CD4-positive, alpha-beta T cell treated with Interleukin-15 for 4 hours (primary cell): ENCODE measurements around the gene SEC14L5.
"Not testable (repeated sequence)": the region's sequence is repeated elsewhere in the genome, so short reads cannot be mapped to it uniquely, and the experiment has no call there.

Experiments
- DNase-seq: peaks from one replicate; pipeline ENCODE4 v3.0.0-alpha.2; 2020; ENCODE audit warnings: low spot score

Gene SEC14L5

DNA sequence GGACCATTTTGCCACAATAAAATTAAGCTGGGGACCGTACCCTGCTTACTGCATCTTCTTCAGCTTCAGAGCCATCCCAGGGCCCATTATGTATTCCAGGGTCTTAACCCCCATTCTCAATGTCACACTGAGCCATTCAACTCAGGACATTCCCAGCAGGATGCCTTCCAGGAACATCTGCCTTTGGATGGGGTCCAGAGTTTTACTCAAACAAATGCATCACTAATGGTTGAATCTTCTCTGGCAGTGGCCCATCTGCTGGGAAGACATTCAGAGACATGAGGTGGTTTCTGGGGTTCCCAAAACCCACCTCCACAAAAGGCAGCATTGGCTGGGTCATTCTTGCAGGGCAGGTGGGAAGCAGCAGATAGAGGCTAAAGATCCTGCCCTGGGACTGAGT lies 3.4 kb upstream of the SEC14L5 start:
- no peak for DNase-seq

DNA sequence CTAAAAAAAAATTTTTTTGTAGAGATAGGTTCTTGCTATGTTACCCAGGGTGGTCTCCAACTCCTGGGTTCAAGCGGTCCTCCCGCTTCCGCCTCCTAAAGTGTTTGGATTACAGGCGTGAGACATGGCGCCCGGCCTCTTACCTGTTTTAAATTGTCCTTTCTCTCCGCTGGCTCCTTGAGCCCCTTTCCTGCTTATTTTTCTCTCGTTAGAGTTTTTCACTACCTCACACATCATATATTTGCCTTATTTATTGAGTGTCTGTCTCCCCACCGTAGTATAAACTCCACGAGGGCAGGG lies 760 bp upstream of the SEC14L5 start:
- DNase-seq, result no peak

DNA sequence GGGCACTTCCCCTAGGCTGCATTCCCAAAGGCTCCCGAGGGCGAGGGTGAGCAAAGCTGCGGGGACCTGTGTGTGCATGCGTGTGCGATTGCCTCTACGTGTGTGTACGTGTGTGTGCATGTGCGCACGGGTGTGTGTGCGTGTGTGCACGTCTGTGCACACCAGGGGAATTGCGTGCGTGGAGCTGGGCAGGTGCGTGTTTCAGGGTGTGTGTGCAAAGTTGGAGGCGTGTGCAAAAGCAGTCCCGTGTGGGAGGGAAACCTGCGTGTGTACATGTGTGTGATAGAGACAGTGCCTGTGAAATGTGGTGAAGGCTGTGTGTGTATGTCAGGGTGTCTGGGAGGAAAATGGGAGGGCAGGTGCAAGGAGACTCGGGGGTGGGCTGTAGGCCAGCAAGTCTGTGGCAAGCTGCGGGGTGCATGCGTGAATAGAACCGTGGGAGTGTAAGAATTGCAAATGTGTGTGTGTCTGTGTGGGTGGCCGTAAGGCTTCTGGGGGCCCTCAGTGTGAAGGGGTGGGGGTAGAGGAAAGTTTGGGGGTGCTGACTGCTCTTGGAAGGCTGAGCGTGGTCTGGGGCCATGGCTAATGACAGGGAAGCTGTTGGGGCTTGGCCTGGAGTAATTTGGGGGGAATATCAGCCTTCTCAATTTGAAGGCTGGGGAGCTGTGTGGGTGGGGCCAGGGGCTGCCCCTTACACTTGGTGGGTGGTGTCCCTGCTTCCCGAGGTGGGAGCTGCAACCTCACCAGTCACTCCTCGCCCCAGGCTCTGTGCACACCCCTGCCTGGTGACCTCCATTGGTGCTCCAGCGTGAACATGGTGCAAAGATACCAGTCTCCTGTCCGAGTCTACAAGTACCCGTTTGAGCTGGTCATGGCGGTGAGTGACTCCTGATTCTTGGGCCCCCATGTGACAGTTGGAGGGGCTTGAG lies 644 bp downstream of the SEC14L5 start:
- no peak for DNase-seq

DNA sequence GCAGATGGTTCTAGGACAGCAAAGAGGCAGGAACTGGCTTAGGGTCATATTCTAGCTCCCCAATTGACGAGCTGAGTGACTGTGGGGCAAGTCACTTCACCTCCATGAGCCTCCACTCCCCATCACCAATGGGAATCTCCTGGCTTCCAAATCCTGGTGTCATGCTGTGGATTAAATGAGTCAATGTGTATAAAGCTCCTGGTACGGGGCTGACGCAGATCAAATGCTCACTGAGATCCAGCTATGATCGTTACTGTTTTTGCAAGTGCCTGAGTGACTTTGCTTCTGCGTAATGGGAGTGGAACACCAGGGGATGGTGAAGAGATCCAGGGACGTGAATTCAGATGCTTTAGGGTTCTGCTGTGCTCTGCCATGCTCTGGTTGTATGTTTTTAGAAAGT lies 2.4 kb downstream of the SEC14L5 start:
- no peak for DNase-seq

DNA sequence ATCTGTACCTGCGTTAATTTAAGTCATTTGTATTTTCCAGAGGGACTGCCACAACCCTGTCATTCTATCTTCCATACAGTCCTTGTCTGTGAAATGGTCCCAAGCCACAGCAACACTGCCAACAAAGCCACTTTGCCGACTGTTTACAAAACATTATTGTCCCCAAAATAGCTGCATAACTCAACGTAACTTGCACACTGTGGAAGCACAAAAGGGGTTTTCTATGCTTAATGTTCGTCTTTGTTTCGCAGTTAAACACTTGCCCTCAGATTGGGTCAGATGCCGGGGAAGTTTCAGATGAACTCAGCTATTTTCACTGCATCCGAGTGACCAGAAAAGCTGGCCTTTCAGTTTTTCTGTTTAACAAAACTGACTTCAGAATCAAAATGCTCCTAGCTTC lies 4.6 kb downstream of the SEC14L5 start:
- DNase-seq, result no peak

DNA sequence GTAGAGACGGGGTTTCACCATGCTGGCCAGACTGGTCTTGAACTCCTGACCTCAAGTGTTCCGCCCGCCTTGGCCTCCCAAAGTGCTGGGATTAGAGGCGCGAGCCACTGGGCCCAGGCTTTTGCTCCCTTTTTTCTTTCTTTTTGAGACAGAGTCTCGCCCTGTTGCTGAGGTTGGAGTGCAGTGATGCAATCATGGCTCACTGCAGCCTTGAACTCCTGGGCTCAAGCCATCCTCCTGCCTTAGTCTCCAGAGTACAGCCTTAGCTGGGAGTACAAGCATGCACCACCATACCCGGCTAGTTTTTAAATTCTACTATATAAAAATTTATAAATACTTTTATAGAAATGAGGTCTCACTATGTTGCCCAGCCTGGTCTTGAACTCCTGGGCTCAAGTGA lies 5.4 kb downstream of the SEC14L5 start:
- DNase-seq, result not testable (repeated sequence)

DNA sequence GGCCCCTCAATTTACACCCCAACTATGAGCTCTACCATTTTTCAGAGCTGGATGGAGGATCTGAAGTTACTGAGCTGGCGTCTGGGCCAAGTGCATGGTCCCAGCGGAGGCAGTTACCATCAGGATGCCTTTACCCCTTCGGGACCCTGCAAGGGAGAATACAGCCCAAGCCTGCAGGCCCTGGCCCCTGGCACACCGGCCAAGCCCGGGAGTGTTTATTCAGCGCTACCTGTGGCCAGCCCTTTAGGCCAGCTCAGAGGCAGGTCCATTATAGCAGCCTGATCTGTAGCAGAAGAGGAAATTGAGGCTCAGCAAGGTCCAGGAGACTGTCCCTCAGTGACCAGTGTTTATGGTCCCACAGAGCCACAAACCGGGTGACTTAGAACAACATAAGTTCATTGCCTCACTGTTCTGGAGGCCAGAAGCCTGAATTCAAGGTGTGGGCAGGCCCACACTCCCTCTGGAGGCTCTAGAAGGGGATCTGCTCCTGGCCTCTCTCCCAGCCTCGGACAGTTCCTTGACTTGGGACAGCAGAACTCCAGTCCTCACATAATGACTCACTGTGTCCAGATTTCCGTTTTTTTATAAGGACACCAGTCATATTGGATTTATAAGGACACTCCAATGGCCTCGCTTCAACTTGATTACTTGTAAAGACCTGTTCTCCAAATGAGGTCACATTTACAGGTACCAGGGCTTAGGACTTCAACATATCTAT lies 8.8 kb downstream of the SEC14L5 start:
- no peak for DNase-seq

DNA sequence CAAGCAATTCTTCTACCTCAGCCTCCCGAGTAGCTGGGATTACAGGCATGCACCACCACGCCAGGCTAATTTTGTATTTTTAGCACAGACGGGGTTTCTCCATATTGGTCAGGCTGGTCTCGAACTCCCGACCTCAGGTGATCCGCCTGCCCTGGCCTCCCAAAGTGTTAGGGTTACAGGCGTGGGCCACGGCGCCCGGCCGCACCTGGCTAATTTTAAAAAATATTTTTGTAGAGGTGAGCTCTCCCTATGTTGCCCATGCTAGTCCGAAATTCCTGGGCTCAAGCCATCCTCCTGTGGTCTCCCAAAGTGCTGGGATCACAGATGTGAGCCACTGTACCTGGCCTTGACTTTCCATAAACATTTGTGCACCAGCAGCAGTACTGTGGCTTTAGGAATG lies 10.1 kb downstream of the SEC14L5 start:
- DNase-seq, result not testable (repeated sequence)

DNA sequence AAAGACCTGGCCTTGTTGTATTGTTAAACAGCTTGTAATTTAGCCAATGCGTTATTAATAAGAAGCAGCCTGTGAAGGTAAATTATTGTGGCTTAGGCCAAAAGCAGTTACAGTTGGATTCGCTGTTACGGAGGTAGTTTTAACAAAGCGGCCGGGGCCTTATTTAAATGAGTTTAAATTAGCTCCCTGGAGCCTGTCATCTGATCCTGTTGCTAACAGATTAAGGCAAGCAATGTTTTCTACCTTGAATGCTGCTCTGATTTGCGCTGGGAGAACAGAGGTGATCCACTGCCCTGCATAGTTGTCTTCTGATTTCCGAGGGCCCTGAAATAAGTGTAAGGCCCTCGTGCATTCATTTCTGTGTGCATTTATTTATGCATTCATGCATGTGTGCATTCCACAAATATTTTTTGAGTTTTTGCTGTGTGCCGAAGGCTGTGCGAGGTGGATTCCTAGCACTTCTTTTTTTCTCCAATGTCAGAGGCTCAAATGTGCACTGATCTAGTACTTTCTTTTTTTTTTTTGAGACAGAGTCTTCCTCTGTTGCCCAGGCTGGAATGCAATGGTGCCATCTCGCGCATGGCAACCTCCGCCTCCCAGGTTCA lies 10.9 kb downstream of the SEC14L5 start:
- DNase-seq, result no peak

DNA sequence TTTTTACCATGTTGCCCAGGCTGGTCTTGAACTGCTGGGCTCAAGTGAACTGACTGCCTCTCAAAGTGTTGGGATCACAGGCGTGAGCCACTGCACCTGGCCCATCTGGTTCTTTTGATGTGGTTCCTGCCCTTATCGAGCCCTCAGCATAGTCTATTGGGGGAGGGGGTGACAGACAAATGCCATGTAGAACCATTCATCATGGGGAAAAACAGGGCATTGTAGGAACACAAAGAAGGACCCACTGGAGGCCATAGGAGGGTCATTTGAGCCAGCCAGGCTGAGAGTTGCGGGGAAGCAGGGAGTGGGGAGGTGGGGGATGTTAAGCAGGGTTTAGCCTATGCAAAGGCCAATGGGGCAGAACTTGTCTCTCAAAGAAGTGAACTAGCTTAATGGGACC lies 11.9 kb downstream of the SEC14L5 start:
- no peak for DNase-seq

DNA sequence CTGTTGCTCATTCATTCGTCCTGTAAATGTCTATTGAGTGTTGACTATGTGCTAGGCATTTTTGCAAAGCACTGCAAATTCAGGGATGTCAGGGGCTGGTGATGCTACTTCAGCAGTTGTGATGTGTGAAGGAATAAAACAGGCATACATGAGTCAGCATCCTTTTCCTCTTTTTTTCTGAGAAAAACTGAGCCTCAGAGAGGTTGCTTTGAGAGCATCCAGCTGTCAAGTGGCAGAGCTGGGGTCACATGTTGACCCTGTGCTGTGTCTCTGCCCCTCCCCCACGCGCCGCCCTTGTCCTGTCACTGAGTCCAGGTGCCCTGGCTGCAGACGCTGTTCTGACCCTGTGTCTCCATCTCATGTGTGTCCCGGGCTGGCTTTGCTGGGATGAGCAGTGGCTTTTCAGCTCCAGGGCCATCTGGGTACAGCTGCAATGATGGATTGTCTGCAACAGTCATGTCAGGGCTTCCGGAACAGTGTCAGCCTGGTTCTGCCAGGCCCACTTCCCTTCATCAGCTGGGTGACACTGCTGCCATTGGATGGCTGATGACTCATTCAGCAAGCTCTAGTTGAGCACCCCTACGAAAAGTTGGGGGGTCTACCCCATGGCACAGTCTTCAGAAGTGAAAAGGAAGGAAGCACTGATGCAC lies 14.9 kb downstream of the SEC14L5 start:
- DNase-seq, result no peak

DNA sequence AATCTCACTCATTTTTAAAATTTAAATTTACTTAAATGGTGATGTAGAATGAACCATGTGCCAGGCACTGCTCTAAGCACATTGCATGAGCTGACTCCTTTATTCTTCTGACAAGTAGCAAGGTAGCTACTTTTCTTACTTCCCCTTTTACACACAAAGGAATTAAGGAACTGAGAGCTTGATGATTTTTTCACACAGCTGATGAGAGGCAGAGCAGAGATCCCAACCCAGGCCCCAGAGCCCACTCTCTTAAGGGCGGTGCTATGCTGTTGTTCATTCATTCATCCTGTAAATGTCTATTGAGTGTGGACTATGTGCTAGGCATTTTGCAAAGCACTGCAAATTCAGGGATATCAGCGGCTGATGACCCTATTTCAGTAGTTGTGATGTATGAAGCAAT lies 17.9 kb downstream of the SEC14L5 start:
- no peak for DNase-seq

DNA sequence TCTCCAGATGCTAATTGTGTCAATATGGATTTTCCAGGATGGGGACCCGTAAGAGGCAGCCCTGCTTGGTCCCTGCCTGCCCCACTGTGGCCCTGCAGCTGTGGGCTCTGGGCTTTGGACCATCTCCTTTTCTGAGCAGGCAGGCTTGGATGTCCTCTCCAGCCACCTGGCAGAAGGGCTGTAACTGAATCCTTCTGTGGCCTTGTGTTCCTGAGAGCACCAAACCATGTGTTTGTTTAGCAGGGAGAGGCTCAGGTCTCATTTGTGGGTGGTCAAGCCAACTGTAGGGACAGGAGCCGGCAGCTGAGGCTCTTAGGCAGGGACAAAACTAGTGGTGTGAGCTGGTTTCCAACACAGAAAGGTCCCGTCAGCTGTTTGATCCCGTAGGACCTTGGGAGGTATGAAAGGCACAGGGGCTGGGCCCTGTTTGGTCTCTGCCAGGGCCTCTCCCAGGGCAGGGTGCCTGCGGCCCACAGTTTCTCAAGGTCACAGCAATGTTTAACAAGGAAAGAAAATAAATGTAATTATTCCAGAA lies 18.5 kb downstream of the SEC14L5 start:
- no peak for DNase-seq

DNA sequence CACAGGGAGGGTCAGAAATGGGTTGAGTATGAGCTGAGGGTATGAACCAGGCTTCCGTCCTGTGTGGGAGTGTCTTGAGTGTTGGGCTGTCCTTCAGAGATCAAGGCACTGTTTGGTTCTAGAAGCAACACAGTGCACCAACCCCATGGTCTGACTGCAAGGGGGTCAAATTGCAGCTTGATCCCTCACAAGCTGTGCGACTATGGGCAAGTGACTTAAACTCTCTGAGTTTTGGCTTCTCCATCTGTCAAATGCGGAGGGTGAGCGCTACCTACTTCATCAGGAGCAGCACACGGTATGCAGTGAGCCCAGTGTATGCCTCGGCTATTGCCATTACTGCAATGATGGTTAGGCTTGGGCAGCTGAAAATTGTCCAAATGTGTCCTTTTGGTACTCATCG lies 21.0 kb downstream of the SEC14L5 start:
- DNase-seq, result no peak

DNA sequence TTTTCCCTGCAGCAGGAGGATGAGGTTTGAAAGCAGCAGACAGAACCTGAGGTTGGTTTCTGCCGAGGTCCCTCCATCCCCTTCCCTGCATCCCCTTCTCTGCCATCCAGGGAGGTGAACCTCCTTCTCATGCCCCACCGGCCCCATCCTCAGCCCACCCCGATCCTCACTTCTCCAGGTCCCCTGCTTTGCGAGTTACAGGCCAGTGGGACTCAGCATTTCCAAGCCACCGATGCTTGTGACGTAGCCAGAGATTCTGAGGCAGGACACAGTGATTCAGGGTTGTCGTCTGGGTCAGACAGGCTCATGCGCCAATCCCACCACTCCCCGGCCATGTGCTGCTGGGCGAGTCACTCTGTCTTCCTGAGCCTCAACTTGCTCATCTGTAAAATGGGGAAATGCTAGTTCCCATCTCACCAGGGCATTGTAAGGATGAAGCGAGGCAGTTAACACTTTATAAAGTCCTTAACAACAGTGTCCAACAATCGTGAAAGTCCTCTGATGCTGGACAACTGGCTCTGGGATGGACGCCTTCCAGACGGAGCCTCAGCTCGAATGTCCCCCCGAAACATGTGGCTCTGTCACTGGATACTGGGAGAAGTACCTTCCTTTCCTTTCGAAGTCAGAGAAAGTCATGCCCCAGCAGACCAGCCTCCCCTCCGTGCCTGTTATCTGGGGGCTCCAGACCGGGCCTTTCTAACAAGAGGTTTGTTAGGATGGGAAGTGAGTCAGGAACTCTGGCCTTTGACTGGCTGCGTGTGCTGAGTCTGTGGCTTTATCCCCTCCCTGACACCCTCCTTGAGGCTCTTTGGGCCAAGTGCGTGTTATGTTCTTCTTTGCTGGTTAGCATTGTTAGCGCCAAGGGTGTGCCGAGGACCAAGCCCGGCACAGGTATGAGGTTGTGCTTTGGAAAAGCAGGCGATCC lies 21.9 kb downstream of the SEC14L5 start:
- no peak for DNase-seq

DNA sequence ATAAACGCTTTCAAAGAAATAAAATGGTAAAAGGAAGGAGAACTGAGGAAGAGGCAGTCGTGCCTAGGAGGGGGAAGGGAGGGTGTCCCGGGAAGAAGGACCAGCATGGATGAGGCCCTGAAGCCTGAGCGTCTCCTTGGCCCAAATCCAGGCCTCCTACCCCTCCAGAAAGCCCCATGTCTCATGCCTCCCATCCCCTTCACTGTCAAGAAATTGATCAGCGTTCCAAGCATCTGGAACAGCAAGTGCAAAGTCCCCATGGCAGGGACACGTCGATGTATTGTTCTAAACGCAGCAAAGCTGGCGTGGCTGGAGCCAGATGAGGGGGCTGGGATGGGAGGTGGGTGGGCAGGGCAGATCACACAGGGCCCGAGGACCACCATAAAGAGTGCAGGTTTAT lies 22.6 kb downstream of the SEC14L5 start:
- DNase-seq, result no peak

DNA sequence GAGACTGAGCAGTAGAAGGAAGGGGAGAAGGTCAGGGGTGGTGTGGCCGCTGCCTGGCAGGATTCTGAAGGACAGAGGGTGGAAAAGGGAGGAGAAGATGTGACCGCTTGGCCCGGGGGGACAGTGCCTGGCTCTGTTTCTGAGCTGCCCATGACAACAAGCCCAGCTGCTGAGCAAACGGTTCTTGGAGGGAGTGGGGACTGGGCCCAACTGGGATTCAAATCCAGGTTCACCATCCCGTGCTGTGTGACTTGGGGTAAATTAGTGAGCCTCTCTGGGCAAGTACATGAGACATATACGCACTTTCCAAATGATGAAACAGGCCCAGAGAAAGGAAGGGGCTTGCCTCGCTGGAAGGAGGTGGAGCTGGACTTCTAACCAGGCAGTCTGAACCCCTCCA lies 23.3 kb downstream of the SEC14L5 start:
- no peak for DNase-seq

DNA sequence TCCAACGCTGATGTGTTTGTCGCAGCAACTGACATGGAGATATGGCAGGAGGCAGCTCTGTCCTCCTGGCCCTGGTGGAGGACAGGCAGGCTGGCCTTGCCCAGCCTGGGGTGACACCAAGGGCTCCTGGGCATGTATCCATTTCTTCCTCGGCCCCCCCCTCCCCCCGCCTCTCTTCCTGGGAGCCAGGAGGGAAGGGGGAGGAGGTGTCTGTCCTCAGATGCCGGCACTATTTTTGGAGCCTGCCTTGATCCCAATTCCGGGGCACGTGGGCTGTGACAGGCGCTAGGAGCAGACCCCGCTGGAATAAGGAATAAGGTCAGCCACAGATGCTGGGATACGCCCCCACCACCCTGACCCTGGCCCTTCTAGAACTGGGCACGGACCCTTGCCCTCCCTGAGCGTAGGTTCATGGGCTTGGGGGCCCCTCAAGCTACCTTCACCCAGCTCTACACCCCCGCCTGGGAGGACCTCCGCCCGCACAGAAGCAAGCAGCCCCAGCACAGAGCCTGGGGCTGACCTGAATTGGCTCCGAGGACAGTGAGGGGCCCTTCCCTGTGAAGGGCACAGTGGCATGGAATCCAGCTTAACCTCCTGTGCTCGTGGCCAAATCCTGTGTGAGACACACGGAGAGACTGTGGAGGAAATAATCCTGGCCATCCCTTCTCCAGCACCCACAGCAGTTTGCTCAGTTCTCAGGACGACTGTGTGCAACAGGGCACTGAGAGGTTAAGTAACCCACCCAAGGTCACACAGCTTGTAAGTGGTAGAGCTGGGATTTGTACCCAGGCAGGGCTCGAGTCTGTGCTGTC lies 24.1 kb downstream of the SEC14L5 start:
- DNase-seq, result no peak

DNA sequence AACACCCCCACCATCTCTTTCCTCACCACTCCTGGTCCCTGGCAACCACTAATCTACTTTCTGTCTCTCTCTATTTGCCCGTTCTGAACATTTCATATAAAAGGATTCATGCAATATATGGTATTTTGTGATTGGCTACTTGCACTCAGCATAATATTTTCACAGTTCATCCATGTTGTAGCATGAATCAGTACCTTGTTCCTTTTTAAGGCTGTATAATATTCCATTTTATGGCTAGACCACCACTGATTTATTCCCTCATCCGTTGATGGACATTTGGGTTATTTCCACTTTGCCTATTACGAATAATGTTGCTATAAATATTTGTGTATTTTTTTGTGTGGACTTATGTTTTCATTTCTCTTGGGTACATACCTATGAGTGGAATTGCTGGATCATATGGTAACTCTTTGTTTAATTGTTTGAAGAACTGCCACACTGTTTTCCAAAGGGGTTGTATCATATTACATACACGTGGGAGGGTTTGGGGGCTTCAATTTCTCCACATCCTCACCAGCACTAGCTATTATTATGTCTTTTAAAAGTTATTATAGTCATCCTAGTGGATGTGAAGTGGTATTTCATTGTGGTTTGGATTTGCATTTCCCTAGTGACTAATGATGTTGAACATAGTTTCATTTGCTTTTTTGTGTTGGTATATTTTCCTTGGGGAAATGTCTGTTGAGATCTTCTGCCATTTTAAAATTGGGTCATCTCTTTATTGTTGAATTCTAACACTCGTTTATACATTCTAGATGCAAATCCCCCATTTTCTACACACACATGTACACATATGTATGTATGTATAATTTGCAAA lies 26.3 kb downstream of the SEC14L5 start:
- DNase-seq, result no peak

DNA sequence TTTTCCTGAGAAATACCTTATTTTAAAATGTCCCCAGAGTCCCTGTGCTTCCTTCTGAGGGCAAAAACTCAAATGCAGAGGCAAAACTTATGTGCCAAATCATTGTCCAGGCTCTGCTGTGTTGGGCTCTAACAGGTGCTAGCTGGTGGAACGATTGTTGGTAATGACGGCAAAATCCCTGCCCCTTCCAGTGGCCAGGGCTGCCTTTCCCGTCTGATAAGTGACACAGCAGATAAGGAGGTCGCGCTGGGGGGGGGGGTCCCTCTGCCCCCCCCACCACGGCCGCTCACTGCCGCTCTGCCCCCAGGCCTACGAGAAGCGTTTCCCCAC lies 29.1 kb downstream of the SEC14L5 start:
- no peak for DNase-seq
